CD4-positive, alpha-beta memory T cell (primary cell): ENCODE measurements around the gene LCN12. TPM values are rescaled to one million over a fixed set of nuclear protein-coding genes. Genes with fewer than 3 reads are reported as not detected.

Source experiments
- CTCF ChIA-PET: fragments of 350-600 bp; sonication (Branson Sonifier 250); formaldehyde crosslinking; loops from one replicate; lab custom pipeline; 2021; ENCODE audit warnings: inconsistent platforms; ENCODE audit not compliant: partially characterized antibody; lab: Charles Lee
- POLR2A ChIA-PET: fragments of 350-600 bp; sonication (Branson Sonifier 250); formaldehyde crosslinking; loops from one replicate; lab custom pipeline; 2021; ENCODE audit not compliant: partially characterized antibody; lab: Charles Lee
- DNase-seq, 5 donors: peaks; one replicate each; pipeline versions ENCODE4 v3.0.0 to v3.0.0-alpha.2; 2020 to 2022; ENCODE audit warnings: mixed read lengths in 1 of 5
- H3K27ac ChIP-seq: one replicate; pipeline ENCODE4 v1.7.0; 2013; ENCODE audit warnings: low read depth, low read length
- H3K27me3 ChIP-seq: 2 replicates; pipeline ENCODE4 v1.7.0; 2013; ENCODE audit warnings: mild to moderate bottlenecking, low read length, moderate library complexity; ENCODE audit not compliant: insufficient read depth
- H3K36me3 ChIP-seq: 2 replicates; pipeline ENCODE4 v1.7.0; 2013; ENCODE audit warnings: mild to moderate bottlenecking, low read length, moderate library complexity; ENCODE audit not compliant: insufficient read depth
- H3K4me1 ChIP-seq: 2 replicates; pipeline ENCODE4 v1.7.0; 2013; ENCODE audit warnings: mild to moderate bottlenecking, low read length, moderate library complexity; ENCODE audit not compliant: insufficient read depth
- H3K4me3 ChIP-seq, 2 donors: one replicate each; pipeline ENCODE4 v1.7.0; 2013; ENCODE audit warnings: low read length in 2 of 2, mild to moderate bottlenecking in 1 of 2
- H3K9me3 ChIP-seq, 2 donors: one replicate each; pipeline ENCODE4 v1.7.0; 2013; ENCODE audit warnings: low read length in 2 of 2, control low read depth in 1 of 2; ENCODE audit not compliant: control insufficient read depth in 1 of 2
- H3K27ac Mint-ChIP-seq, 7 donors: one replicate each; pipeline ENCODE4 v1.8.0; 2020 to 2021; ENCODE audit warnings: mixed read lengths in 7 of 7, mild to moderate bottlenecking in 6 of 7, inconsistent platforms in 3 of 7, moderate library complexity in 3 of 7
- H3K27me3 Mint-ChIP-seq, 2 donors: one replicate each; pipeline ENCODE4 v1.8.0; 2020 to 2021; ENCODE audit warnings: mixed read lengths in 2 of 2
- H3K36me3 Mint-ChIP-seq, 2 donors: one replicate each; pipeline ENCODE4 v1.8.0; 2020 to 2021; ENCODE audit warnings: mixed read lengths in 2 of 2, inconsistent platforms in 1 of 2, mild to moderate bottlenecking in 1 of 2
- H3K4me1 Mint-ChIP-seq, 4 donors: one replicate each; pipeline ENCODE4 v1.8.0; 2020 to 2021; ENCODE audit warnings: mixed read lengths in 4 of 4, mild to moderate bottlenecking in 1 of 4
- H3K4me3 Mint-ChIP-seq, 8 donors: one replicate each; pipeline ENCODE4 v1.8.0; 2020 to 2021; ENCODE audit warnings: mixed read lengths in 8 of 8, mild to moderate bottlenecking in 7 of 8, moderate library complexity in 6 of 8, inconsistent platforms in 3 of 8
- H3K9me3 Mint-ChIP-seq, 8 donors: one replicate each; pipeline ENCODE4 v1.8.0; 2020 to 2021; ENCODE audit warnings: mixed read lengths in 8 of 8, mild to moderate bottlenecking in 5 of 8, inconsistent platforms in 3 of 8, moderate library complexity in 1 of 8
- intact Hi-C: fragments of 100-400 bp; cut with micrococcal nuclease; formaldehyde crosslinking; loops from one replicate; pipeline ENCODE4 v1.15.1; 2023
- polyA plus RNA-seq, 2 donors: library from polyadenylated mRNA; unstranded; fragments of 300-500 nt; fragmentation: Illumina TruSeq; gene quantifications; one replicate each; pipeline ENCODE4 v1.2.3, GENCODE V29; 2021
- total RNA-seq, 2 experiments: library from RNA; stranded (reverse); gene quantifications; one replicate each; pipeline ENCODE4 v1.2.3, GENCODE V29; 2021

Gene LCN12
- total and polyA plus RNA-seq, 4 experiments from 2014 or later, result 0.72 to 1.4 TPM; not detected in 2

DNA sequence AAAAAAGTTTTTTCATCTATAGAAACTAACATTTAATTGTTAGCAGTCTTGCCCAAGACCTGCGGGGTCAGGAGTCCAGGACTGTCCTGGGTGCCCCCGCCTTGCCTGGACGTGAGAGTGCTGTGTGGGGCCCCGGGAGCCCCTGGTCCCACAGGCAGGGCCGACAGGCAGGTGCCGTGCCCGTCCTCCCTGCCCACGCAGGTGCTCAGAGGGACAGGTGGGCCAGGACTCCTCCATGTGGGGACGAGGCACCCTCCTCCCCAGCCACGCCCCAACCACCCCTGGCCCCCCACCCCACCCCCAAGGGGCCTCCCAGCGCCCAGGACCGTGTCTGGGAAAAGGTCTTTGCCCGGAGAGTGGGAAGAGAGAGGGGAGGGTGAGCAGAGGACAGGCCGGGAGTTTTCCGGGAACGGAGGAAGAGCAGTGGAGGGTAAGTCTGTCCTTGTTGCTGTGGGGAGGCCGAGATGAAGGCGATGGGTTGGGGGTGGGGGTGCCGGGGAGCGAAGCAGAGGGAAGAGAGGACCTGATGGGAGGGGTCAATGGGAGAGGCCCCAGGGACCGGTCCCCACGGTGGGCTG is 2.7 kb upstream of the LCN12 start:
- Mint-ChIP-seq H3K27ac (peak overlapping the region; percentile 72 to 90 (median 89)), H3K9me3 (no peaks in the 10 kb centered on the region), H3K4me3 (peak overlapping the region; percentile 78 to 90 (median 82)), H3K4me1 (peaks cover 4 to 21% (median 11%) of the 10 kb centered on the region in 4 donors), H3K27me3 (no peaks in the 10 kb centered on the region), H3K36me3 (no peaks in the 10 kb centered on the region)
- Histone ChIP-seq H3K4me1 (peaks cover 19% of the 10 kb centered on the region), H3K27ac (peak overlapping the region; percentile 82), H3K4me3 (peak overlapping the region; percentile 29 to 57), H3K9me3 (no peaks in the 10 kb centered on the region), H3K27me3 (no peaks in the 10 kb centered on the region), H3K36me3 (no peaks in the 10 kb centered on the region)
- no peak for DNase-seq
- intact Hi-C loops, result loop anchor here (1.0 kb wide), 1 partner anchor 86 kb away; no protein-coding TSS in a partner anchor
- CTCF ChIA-PET, result interaction anchor here (1.6 to 3.5 kb wide), 4 partner anchors 16 to 106 kb away, joined by 3 to 84 read pairs (median 32); partner anchors contain the start of genes AJM1 and FUT7
- POLR2A ChIA-PET, result interaction anchor here (1.0 to 3.6 kb wide), 5 partner anchors 36 to 86 kb away, joined by 3 to 32 read pairs (median 12); partner anchors contain the start of genes CLIC3 and PAXX

- Histone ChIP-seq H3K27ac (peak overlapping the region; percentile 82), H3K36me3 (no peaks in the 10 kb centered on the region), H3K4me1 (peaks cover 16% of the 10 kb centered on the region), H3K27me3 (no peaks in the 10 kb centered on the region), H3K4me3 (peak overlapping the region; percentile 29 to 57), H3K9me3 (no peaks in the 10 kb centered on the region)
- Mint-ChIP-seq H3K4me1 (peaks cover 3 to 16% (median 8%) of the 10 kb centered on the region in 4 donors), H3K27ac (peak overlapping the region; percentile 72 to 91 (median 89)), H3K27me3 (no peaks in the 10 kb centered on the region), H3K9me3 (no peaks in the 10 kb centered on the region), H3K4me3 (peak overlapping the region; percentile 79 to 90 (median 86)), H3K36me3 (no peaks in the 10 kb centered on the region)
- peak; percentile 93 to 97 (median 95) for DNase-seq
- ChIA-PET CTCF (interaction anchor here (1.1 to 3.5 kb wide), 4 partner anchors 10 to 107 kb away, joined by 3 to 51 read pairs (median 8); partner anchors contain the start of genes AJM1 and FUT7), POLR2A (interaction anchor here (1.0 to 3.6 kb wide), 8 partner anchors 11 to 142 kb away, joined by 3 to 32 read pairs (median 10); partner anchors contain the start of genes CLIC3, PAXX and RABL6)
- intact Hi-C loops, result loop anchor here (1.0 kb wide), 2 partner anchors 78 to 85 kb away; partner anchors contain the start of gene ABCA2
These were observed 2.0 kb upstream of the LCN12 start for GRCh38 chr9:136949817-136950655.

DNA sequence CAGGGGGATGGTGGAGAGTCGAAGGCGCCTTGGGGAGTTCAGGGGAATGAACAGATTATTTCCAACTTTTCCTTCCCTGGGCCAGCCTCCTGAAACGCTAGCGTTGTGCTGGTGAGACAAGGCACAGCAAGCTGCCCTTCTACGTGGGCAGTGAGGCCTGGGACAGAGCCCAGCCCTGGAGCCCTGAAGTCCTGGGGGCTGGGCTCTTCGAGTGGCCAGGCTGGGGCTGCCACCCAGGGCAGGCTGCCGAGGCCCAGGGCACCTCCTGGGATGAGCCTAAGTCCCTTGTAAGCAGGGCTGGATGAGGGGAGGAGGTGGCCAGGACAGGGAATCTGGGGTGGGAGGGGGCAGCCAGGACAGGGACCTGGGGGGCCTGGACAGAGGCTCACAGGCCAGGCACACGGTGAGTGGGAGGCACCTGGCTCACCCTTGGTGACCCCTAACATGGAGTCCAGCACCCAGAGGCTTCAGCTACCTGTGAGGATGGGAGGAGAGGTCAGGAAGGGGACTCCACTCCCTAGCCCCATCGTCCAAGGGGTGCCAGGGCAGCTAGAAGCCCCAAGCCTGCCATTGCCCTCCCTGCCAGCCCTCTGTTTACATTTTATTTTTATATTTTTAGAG is 1.3 kb upstream of the LCN12 start:
- intact Hi-C loops, result loop anchor here (1.0 kb wide), 1 partner anchor 78 kb away; the partner anchor contains the start of gene ABCA2
- CTCF ChIA-PET, result interaction anchor here (0.6 to 3.4 kb wide), 6 partner anchors 10 to 108 kb away, joined by 3 to 12 read pairs (median 3); partner anchors contain the start of genes AJM1 and PAXX
- Mint-ChIP-seq H3K27me3 (no peaks in the 10 kb centered on the region), H3K4me3 (peak overlapping the region; percentile 77 to 88 (median 82)), H3K4me1 (peaks cover 3 to 16% (median 7%) of the 10 kb centered on the region in 4 donors), H3K27ac (peak overlapping the region; percentile 70 to 91 (median 78)), H3K36me3 (no peaks in the 10 kb centered on the region), H3K9me3 (no peaks in the 10 kb centered on the region)
- no peak for DNase-seq
- peak overlapping the region; percentile 82 for H3K27ac ChIP-seq
- no peaks in the 10 kb centered on the region for H3K36me3 ChIP-seq
- POLR2A ChIA-PET, result interaction anchor here (0.6 to 2.2 kb wide), 7 partner anchors 10 to 286 kb away, joined by 3 to 14 read pairs (median 5); partner anchors contain the start of genes CLIC3, PAXX and RABL6
- H3K9me3 ChIP-seq, result no peaks in the 10 kb centered on the region
- H3K4me1 ChIP-seq, result peaks cover 12% of the 10 kb centered on the region
- no peaks in the 10 kb centered on the region for H3K27me3 ChIP-seq
- H3K4me3 ChIP-seq, result peak overlapping the region in 1 of 2 donors; percentile 22

DNA sequence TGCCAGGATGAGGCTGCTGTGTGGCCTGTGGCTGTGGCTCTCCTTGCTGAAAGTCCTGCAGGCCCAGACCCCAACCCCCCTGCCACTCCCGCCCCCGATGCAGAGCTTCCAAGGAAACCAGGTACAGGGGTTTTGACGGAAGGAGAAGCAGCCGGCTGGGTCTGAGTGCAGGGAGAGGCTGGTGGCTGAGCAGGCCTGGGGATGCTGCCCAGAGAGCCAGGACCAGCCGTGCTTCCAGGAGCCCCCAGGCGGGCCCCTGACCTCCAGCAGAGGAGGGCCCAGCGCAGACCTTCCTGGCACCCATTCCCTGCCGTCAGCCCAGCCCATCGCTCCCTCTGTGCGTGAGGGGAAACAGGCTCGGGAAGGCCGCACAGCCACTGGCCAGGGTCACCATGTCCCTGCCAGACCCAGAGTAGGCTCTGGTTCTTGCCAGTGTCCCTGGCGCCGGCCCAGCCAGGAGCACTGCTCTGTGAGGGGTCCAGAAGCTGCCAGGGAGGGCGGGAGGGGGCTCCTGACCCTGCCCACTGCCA is 313 bp downstream of the LCN12 start:
- H3K9me3 Mint-ChIP-seq, result peaks cover 0 to 6% (median 0%) of the 10 kb centered on the region in 8 donors
- intact Hi-C loops, result no loop called here
- CTCF ChIA-PET, result no interaction called here
- H3K27me3 Mint-ChIP-seq, result no peaks in the 10 kb centered on the region
- Histone ChIP-seq H3K4me3 (no peak overlapping the region), H3K36me3 (no peaks in the 10 kb centered on the region), H3K27me3 (no peaks in the 10 kb centered on the region), H3K27ac (no peak overlapping the region), H3K9me3 (no peaks in the 10 kb centered on the region), H3K4me1 (peaks cover 12% of the 10 kb centered on the region)
- POLR2A ChIA-PET, result interaction anchor here (1.5 to 2.2 kb wide), 2 partner anchors 8 to 22 kb away, joined by 5 to 14 read pairs; no protein-coding TSS in a partner anchor
- H3K4me1 Mint-ChIP-seq, result peaks cover 5 to 16% (median 9%) of the 10 kb centered on the region in 4 donors
- H3K36me3 Mint-ChIP-seq, result peaks cover 0 to 9% of the 10 kb centered on the region in 2 donors
- DNase-seq, result no peak
- H3K27ac Mint-ChIP-seq, result no peak overlapping the region
- H3K4me3 Mint-ChIP-seq, result no peak overlapping the region

GRCh38 chr9:136952876-136953770 is 1.1 kb downstream of the LCN12 start:
- peaks cover 0 to 9% of the 10 kb centered on the region in 2 donors for H3K36me3 Mint-ChIP-seq
- intact Hi-C loops, result no loop called here
- H3K27ac ChIP-seq, result no peak overlapping the region
- H3K4me1 Mint-ChIP-seq, result peaks cover 5 to 16% (median 12%) of the 10 kb centered on the region in 4 donors
- no peak overlapping the region for H3K4me3 Mint-ChIP-seq
- H3K27me3 Mint-ChIP-seq, result no peaks in the 10 kb centered on the region
- H3K9me3 ChIP-seq, result no peaks in the 10 kb centered on the region
- POLR2A ChIA-PET, result interaction anchor here (1.1 kb wide), 1 partner anchor 32 kb away, joined by 3 read pairs; no protein-coding TSS in a partner anchor
- peak overlapping the region in 1 of 7 donors; percentile 56 for H3K27ac Mint-ChIP-seq
- CTCF ChIA-PET, result no interaction called here
- peaks cover 0 to 6% (median 0%) of the 10 kb centered on the region in 8 donors for H3K9me3 Mint-ChIP-seq
- no peaks in the 10 kb centered on the region for H3K27me3 ChIP-seq
- no peaks in the 10 kb centered on the region for H3K36me3 ChIP-seq
- no peak for DNase-seq
- peaks cover 15% of the 10 kb centered on the region for H3K4me1 ChIP-seq
- H3K4me3 ChIP-seq, result no peak overlapping the region
